Hepatocyte (in vitro differentiated cells): ENCODE measurements around the gene TOX2.

Experiments
- CTCF ChIP-seq: fragments of 200-600 bp; sonication (generic); IDR thresholded peaks from 2 replicates; pipeline ENCODE4 v1.5.1; 2016; ENCODE audit warnings: antibody characterized with exemption, mild to moderate bottlenecking; ENCODE audit not compliant: poor library complexity
- EZH2 ChIP-seq: fragments of 200-600 bp; sonication (generic); IDR thresholded peaks from 2 replicates; pipeline ENCODE4 v1.6.1; 2016; ENCODE audit warnings: antibody characterized with exemption, mild to moderate bottlenecking, borderline replicate concordance
- EZH2phosphoT487 ChIP-seq: fragments of 200-600 bp; sonication (generic); IDR thresholded peaks from one replicate; pipeline ENCODE4 v1.6.1; 2018; ENCODE audit warnings: antibody characterized with exemption, mild to moderate bottlenecking, low read depth, moderate library complexity; ENCODE audit not compliant: unreplicated experiment, severe bottlenecking

DNA sequence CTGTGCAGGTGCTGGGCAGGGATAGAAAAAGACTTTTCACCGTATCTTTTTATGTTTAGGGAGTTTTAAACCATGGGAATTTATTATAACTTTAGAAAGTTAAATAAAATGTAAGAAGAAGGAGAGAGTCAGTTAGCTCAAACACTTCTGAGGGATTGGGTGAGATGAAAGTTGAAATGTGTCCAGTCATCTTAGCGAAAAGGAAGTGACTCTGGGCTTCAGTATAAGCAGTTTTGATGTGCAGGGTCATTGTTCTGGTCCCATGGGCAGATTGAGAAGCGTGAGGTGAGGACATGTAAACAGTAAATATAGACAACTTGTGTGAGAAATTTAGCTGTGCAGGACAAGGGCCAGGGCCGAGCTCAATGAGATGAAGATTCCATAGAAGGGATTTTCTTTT is 66.9 kb downstream of the TOX2 start:
- no peak for TF ChIP-seq CTCF
- TF ChIP-seq EZH2: no peak
- no peak for TF ChIP-seq EZH2phosphoT487
